PC-3 (cell line): ENCODE measurements around the gene SYT1. TPM values are rescaled to one million over a fixed set of nuclear protein-coding genes. Genes with fewer than 3 reads are reported as not detected.

ENCODE experiments used
- ATAC-seq: fragments of 200-7000 bp; cut with Tn5 transposase; 2 replicates; pipeline ENCODE4 v1.9.1; 2020; ENCODE audit warnings: mild to moderate bottlenecking, moderate library complexity
- BruUV-seq: library from RNA; stranded (reverse); fragments of 400-500 nt; replicated peaks from 2 replicates; lab custom pipeline; 2021; lab: Mats Ljungman, UMichigan
- CTCF ChIA-PET: fragments of 300-600 bp; sonication (Branson Sonifier 250); formaldehyde crosslinking; loops from one replicate; lab custom pipeline; 2022; ENCODE audit warnings: antibody characterized with exemption; lab: Charles Lee
- POLR2A ChIA-PET: fragments of 300-600 bp; sonication (Branson Sonifier 250); formaldehyde crosslinking; loops from one replicate; lab custom pipeline; 2022; ENCODE audit warnings: antibody characterized with exemption; ENCODE audit not compliant: unreplicated experiment; lab: Charles Lee
- DNase-seq: peaks from one replicate; pipeline ENCODE4 v3.0.0-alpha.2; 2015
- H2AFZ ChIP-seq: fragments of 300-600 bp; sonication (generic); 2 replicates; pipeline ENCODE4 v1.6.0; 2016; ENCODE audit warnings: antibody characterized with exemption, low read length
- H3F3A ChIP-seq: fragments of 300-600 bp; sonication (generic); one replicate; pipeline ENCODE4 v1.6.0; 2017; ENCODE audit warnings: antibody characterized with exemption, low read length, control low read depth, mild to moderate bottlenecking; ENCODE audit not compliant: unreplicated experiment
- H3K27ac ChIP-seq: fragments of 300-600 bp; sonication (generic); 2 replicates; pipeline ENCODE4 v1.5.1; 2016; ENCODE audit warnings: mild to moderate bottlenecking, low read length
- H3K27me3 ChIP-seq: fragments of 300-600 bp; sonication (generic); 2 replicates; pipeline ENCODE4 v1.6.1; 2016; ENCODE audit warnings: low read length, mixed read lengths
- H3K36me3 ChIP-seq: fragments of 300-600 bp; sonication (generic); 2 replicates; pipeline ENCODE4 v1.6.1; 2016; ENCODE audit warnings: low read depth, mixed run types, low read length, mixed read lengths
- H3K4me1 ChIP-seq: fragments of 300-600 bp; sonication (generic); 2 replicates; pipeline ENCODE4 v1.5.1; 2016; ENCODE audit warnings: low read length; ENCODE audit not compliant: insufficient read depth
- H3K4me2 ChIP-seq: fragments of 300-600 bp; sonication (generic); 2 replicates; pipeline ENCODE4 v1.6.0; 2016; ENCODE audit warnings: low read length
- H3K4me3 ChIP-seq: fragments of 300-600 bp; sonication (generic); 2 replicates; pipeline ENCODE4 v1.5.1; 2016; ENCODE audit warnings: mild to moderate bottlenecking, low read length, mixed read lengths
- H3K79me2 ChIP-seq: fragments of 300-600 bp; sonication (generic); 2 replicates; pipeline ENCODE4 v1.6.1; 2017; ENCODE audit warnings: low read length, mixed read lengths
- H3K9ac ChIP-seq: fragments of 300-600 bp; sonication (generic); 2 replicates; pipeline ENCODE4 v1.6.0; 2016; ENCODE audit warnings: mild to moderate bottlenecking, low read length
- H3K9me2 ChIP-seq: fragments of 300-600 bp; sonication (generic); replicated peaks from 2 replicates; pipeline ENCODE4 v1.6.1; 2016; ENCODE audit warnings: mixed run types, low read length, mixed read lengths
- H3K9me3 ChIP-seq: fragments of 300-600 bp; sonication (generic); 2 replicates; pipeline ENCODE4 v1.6.1; 2016; ENCODE audit warnings: low read length, mixed read lengths
- H4K20me1 ChIP-seq: fragments of 300-600 bp; sonication (generic); 2 replicates; pipeline ENCODE4 v1.6.1; 2016; ENCODE audit warnings: low read length, mixed read lengths
- CTCF ChIP-seq: fragments of 300-600 bp; sonication (generic); conservative IDR thresholded peaks from 2 replicates; pipeline ENCODE4 v1.5.1; 2017; ENCODE audit warnings: antibody characterized with exemption, low read depth, mild to moderate bottlenecking, low read length
- EZH2 ChIP-seq: fragments of 300-600 bp; sonication (generic); IDR thresholded peaks from one replicate; pipeline ENCODE4 v1.6.1; 2017; ENCODE audit warnings: antibody characterized with exemption, mild to moderate bottlenecking, low read length; ENCODE audit not compliant: unreplicated experiment
- EZH2phosphoT487 ChIP-seq: fragments of 300-600 bp; sonication (generic); IDR thresholded peaks from 2 replicates; pipeline ENCODE4 v1.6.1; 2018; ENCODE audit warnings: mild to moderate bottlenecking, antibody characterized with exemption, low read length, borderline replicate concordance
- intact Hi-C: fragments of 100-400 bp; cut with micrococcal nuclease; formaldehyde crosslinking; loops from 2 replicates; pipeline ENCODE4 v1.9.0; 2023
- total RNA-seq: library from RNA; depleted of rRNA; stranded (reverse); fragments of >200 nt; gene quantifications from 2 replicates; pipeline ENCODE4 v1.2.3, GENCODE V29; 2014

SYT1 gene
- total RNA-seq, 1 experiment from 2014 or later = 0.51 TPM

- 0 out of 2 replicates have a peak, but pooled peaks cover 3% of the 10 kb centered on the region for H3K4me1 ChIP-seq
- peak; percentile 64 for DNase-seq
- ATAC-seq = peak; percentile 92
- no peak overlapping the region for H3K4me2 ChIP-seq
- CTCF ChIA-PET = interaction anchor here (0.6 kb wide), 1 partner anchor 34 kb away, joined by 3 read pairs; no protein-coding TSS in a partner anchor
- H3K9me3 ChIP-seq = no peaks in the 10 kb centered on the region
- no peaks in the 10 kb centered on the region for H3K36me3 ChIP-seq
- peak; percentile 93 for TF ChIP-seq CTCF
- TF ChIP-seq EZH2 = no peak
- no peak for TF ChIP-seq EZH2phosphoT487
- no peak overlapping the region for H2AFZ ChIP-seq
- no peaks in the 10 kb centered on the region for H4K20me1 ChIP-seq
- POLR2A ChIA-PET = no interaction called here
- no peak overlapping the region for H3K4me3 ChIP-seq
- no peak overlapping the region for H3K9ac ChIP-seq
- H3K9me2 ChIP-seq = no peaks in the 10 kb centered on the region
- intact Hi-C loops = loop anchor here (10.0 kb wide), 1 partner anchor 809 kb away; no protein-coding TSS in a partner anchor
- no peaks in the 10 kb centered on the region for H3K27me3 ChIP-seq
- H3K79me2 ChIP-seq = no peaks in the 10 kb centered on the region
- H3F3A ChIP-seq = no peaks in the 10 kb centered on the region
- H3K27ac ChIP-seq = no peak overlapping the region
- no TSS peak for BruUV-seq
Measured at GRCh38 chr12:79373896-79374499, 509.4 kb downstream of the SYT1 start.

DNA sequence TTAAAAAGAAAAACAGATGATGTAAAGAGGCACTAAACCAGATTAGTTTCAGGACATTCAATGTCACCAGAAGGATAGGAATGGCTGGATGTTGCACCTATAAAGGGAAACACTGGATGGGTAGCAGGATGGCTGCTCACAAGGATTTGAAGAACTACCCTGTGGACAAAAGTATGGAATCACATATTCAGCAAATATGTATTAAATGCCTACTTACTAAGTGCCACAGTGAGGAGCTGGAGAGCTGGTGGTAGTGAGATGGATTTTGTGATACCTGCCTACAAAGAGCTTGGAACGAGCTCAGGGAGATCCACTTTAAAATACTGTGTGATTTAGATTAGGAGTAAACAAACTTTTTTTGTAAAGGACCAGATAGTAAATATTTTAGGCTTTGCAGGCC, 510.0 kb downstream of the SYT1 start:
- no TSS peak for BruUV-seq
- 0 out of 2 replicates have a peak, but pooled peaks cover 3% of the 10 kb centered on the region for H3K4me1 ChIP-seq
- no peaks in the 10 kb centered on the region for H3K79me2 ChIP-seq
- POLR2A ChIA-PET = no interaction called here
- ATAC-seq = peak; percentile 35; the same call in 1 of the 2 replicates
- H3K27ac ChIP-seq = no peak overlapping the region
- CTCF ChIA-PET = interaction anchor here (0.6 kb wide), 1 partner anchor 34 kb away, joined by 3 read pairs; no protein-coding TSS in a partner anchor
- H3K4me2 ChIP-seq = no peak overlapping the region
- H4K20me1 ChIP-seq = no peaks in the 10 kb centered on the region
- no peak overlapping the region for H3K9ac ChIP-seq
- H3F3A ChIP-seq = no peaks in the 10 kb centered on the region
- H3K9me2 ChIP-seq = no peaks in the 10 kb centered on the region
- DNase-seq = peak; percentile 27
- H3K4me3 ChIP-seq = no peak overlapping the region
- H3K9me3 ChIP-seq = no peaks in the 10 kb centered on the region
- H3K27me3 ChIP-seq = no peaks in the 10 kb centered on the region
- TF ChIP-seq EZH2phosphoT487 (no peak), EZH2 (no peak), CTCF (no peak)
- no peak overlapping the region for H2AFZ ChIP-seq
- intact Hi-C loops = loop anchor here (10.0 kb wide), 1 partner anchor 810 kb away; no protein-coding TSS in a partner anchor
- no peaks in the 10 kb centered on the region for H3K36me3 ChIP-seq

DNA sequence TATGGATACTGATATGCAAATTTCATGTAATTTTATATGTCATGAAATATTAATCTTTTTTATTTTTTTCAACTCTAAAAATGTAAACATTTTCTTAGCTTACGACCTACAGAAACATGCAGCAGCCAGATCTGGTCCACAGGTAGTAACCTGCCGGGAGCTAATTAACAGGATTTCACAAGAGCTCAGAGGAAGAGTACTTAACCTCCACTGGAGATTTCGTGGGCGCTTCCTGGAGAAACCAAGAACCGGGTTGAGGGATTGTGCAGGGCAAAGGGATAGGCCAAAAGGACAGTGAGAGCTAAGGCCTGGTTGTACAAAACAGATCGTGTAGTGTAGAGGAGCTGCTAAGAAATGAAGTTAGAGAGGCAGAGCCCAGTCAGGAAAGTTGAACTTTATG, 510.5 kb downstream of the SYT1 start:
- CTCF ChIA-PET = no interaction called here
- ATAC-seq = no peak
- no peak overlapping the region for H3K4me2 ChIP-seq

More for the DNA sequence above, 510.5 kb downstream of the SYT1 start:
- Histone ChIP-seq H3K36me3 (no peaks in the 10 kb centered on the region), H3K27me3 (no peaks in the 10 kb centered on the region), H3K9me2 (no peaks in the 10 kb centered on the region), H3K9me3 (no peaks in the 10 kb centered on the region), H2AFZ (no peak overlapping the region), H3K79me2 (no peaks in the 10 kb centered on the region), H3K9ac (no peak overlapping the region), H3K27ac (no peak overlapping the region), H4K20me1 (no peaks in the 10 kb centered on the region), H3K4me3 (no peak overlapping the region), H3F3A (no peaks in the 10 kb centered on the region), H3K4me1 (0 out of 2 replicates have a peak, but pooled peaks cover 3% of the 10 kb centered on the region)
- no peak for DNase-seq
- POLR2A ChIA-PET = no interaction called here
- intact Hi-C loops = loop anchor here (10.0 kb wide), 1 partner anchor 810 kb away; no protein-coding TSS in a partner anchor
- TF ChIP-seq EZH2 (no peak), EZH2phosphoT487 (no peak), CTCF (no peak)
- BruUV-seq = no TSS peak
